ENCODE data around the gene PRKAR2B.
"Not testable (repeated sequence)": the region's sequence is repeated elsewhere in the genome, so short reads cannot be mapped to it uniquely, and the experiment has no call there.

Gene PRKAR2B

DNA sequence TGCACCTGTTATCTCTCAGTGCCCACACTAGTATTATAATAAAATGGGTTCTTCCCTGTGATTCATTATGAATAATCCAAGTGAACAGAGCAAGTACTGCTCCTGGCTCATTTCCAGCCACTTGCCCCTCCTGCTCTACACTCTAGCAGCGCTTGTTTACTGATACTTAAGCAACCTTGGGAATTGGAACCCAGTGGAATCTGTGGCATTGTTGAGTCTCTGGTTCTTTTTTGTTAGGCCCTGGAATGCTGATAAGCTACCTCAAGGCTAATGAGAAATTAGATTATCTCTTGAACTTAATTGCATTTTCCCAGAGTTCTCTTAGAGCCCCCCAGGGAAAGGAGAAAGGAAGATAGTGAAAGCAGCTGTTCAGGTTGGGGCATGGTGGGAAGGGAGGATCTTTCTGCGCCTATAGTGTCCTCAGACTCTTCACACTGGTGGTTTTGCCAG, 34.0 kb downstream of the PRKAR2B start:
- DNase-seq (ENCODE audit: low read depth in 2 of 2): no peak

GRCh38 chr7:107079212-107079940, 34.9 kb downstream of the PRKAR2B start:
- DNase-seq (ENCODE audit: low read depth in 2 of 2): no peak

GRCh38 chr7:107080099-107080505, 35.6 kb downstream of the PRKAR2B start:
- DNase-seq (ENCODE audit: low read depth in 2 of 2): no peak

GRCh38 chr7:107080533-107080932, 36.0 kb downstream of the PRKAR2B start:
- DNase-seq (ENCODE audit: low read depth in 2 of 2): no peak

GRCh38 chr7:107085180-107085579, 40.7 kb downstream of the PRKAR2B start:
- no peak for DNase-seq (ENCODE audit: low read depth in 2 of 2)

- DNase-seq (ENCODE audit: low read depth in 2 of 2): no peak
Measured at GRCh38 chr7:107089627-107090026, 45.1 kb downstream of the PRKAR2B start.

DNA sequence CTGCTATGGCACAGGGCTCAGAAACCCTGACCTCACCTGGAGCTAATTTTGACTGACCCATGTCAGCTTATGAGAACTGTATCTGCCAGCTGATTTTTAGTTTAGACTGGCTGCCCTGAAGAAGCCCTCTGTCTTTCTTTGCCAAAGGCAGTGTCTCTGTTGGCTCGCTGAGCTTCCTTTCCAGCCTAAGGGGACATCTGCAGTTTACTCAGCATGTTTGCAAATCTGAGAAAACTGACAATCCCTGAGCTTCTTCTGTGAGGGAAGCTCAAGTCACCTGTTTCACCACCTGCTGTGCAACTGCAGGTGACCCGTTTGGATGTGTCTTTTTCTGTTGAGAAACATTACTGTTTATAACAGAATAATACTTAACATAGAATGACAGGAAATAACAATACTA, 46.0 kb downstream of the PRKAR2B start:
- DNase-seq (ENCODE audit: low read depth in 2 of 2): no peak

GRCh38 chr7:107091306-107091705, 46.8 kb downstream of the PRKAR2B start:
- DNase-seq (ENCODE audit: low read depth in 2 of 2): no peak

GRCh38 chr7:107093671-107094070, 49.2 kb downstream of the PRKAR2B start:
- not testable (repeated sequence) for DNase-seq (ENCODE audit: low read depth in 2 of 2)

DNA sequence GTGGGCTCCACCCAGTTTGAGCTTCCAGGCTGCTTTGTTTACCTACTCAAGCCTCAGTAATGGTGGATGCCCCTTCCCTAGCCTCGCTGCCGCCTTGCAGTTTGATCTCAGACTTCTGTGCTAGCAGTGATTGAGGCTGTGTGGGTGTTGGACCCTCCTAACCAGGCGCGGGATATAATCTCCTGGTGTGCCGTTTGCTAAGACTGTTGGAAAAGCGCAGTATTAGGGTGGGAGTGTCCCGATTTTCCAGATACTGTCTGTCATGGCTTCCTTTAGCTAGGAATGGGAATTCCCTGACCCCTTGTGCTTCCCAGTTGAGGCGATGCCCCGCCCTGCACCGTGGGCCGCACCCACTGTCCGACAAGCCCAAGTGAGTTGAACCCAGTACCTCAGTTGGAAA, 54.6 kb downstream of the PRKAR2B start:
- DNase-seq (ENCODE audit: low read depth in 2 of 2): not testable (repeated sequence)

- DNase-seq (ENCODE audit: low read depth in 2 of 2): no peak
Measured at GRCh38 chr7:107100824-107101223, 56.3 kb downstream of the PRKAR2B start.

- no peak for DNase-seq (ENCODE audit: low read depth in 2 of 2)
Measured at GRCh38 chr7:107103369-107103768, 58.9 kb downstream of the PRKAR2B start.

GRCh38 chr7:107104801-107105200, 60.3 kb downstream of the PRKAR2B start:
- DNase-seq (ENCODE audit: low read depth in 2 of 2): no peak

DNA sequence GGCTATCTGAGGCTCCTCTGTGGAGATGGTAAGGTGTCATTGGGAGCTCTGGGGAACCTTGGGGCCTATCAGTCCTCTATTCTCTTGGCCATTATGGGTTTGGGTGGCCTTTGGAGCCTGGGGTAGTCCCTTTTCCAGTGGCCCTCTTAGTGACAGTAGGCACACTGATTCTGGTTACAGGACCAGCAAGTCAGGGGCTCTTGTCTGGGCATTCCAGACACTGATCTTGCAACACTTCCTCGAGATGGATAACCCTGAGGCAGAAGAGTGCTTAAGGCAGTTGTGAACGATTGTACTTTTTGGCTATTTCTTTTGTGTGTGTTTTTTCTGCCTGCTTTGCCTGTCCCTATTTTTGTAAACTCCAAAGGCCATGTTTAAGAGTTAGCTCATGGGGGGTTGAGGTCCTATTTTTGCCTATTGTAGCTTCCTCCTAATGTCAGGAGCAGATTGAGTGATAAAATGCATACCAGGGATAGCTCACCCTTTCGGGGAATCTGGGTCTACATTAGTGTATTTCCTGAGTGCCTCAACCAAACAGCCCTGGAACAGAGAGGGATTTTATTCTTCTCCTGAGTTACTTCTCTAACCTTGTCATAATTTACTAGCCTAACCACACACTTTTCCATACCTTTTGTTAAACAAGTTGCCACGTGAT, 61.2 kb downstream of the PRKAR2B start:
- DNase-seq (ENCODE audit: low read depth in 2 of 2): no peak

GRCh38 chr7:107108793-107109371, 64.4 kb downstream of the PRKAR2B start:
- DNase-seq (ENCODE audit: low read depth in 2 of 2): no peak

DNA sequence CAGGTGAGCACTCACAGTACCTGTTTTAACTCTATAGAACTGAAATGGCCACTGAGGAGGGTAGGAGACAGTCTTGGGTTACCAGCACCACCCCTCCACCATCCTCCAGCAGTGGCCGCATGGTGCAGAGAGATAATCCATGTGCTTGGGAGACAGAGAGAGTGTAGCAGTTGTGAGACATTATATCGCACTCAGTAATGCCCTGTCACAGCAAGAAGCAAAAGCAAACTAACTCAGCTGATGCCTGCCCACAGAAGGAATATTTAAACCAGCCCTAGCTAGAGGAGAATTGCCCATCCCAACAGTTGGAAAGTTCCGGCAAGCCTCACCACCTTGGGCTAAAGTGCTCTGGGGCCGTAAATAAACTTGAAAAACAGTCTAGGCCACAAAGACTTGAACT, 65.5 kb downstream of the PRKAR2B start:
- no peak for DNase-seq (ENCODE audit: low read depth in 2 of 2)

- DNase-seq (ENCODE audit: low read depth in 2 of 2): no peak
Measured at GRCh38 chr7:107111196-107111595, 66.7 kb downstream of the PRKAR2B start.

- DNase-seq (ENCODE audit: low read depth in 2 of 2): no peak
Measured at GRCh38 chr7:107113866-107114265, 69.4 kb downstream of the PRKAR2B start.

- DNase-seq (ENCODE audit: low read depth in 2 of 2): no peak
Measured at GRCh38 chr7:107115114-107115513, 70.6 kb downstream of the PRKAR2B start.

DNA sequence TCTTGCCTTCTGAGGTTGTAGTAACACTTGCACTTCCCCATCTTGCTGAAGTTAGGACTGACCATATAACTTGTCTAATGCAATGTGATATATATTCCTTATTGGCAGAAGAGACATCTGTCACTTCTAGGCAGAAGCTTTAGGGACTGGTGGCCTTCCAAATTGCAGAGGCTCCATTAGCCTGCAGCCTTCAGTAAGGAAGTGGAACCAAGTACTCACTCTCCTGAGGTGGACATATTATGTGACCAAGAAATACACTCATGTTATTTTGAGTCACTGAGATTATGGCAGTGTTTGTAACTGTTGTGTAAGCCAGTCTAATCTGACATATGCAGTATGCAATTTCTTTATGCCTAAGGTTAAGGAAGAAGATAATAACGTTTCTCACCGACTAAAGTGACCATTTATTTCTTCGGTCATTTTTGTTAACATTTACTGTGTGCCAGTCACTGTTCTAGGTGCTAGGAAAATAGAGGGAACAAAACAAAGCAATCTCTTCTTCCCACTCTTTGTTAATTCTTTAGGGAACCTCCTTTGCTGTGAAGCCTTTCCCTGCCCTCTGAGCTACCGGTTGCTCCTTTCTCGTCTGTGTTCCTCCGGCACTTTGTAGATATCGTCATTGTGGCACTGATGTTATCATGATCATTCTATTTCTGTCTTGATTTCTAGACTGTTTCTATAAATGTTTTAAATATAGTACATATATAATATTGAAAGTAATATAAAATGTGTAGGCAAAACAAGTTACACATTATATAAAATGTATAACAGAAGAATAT, 71.4 kb downstream of the PRKAR2B start:
- DNase-seq (ENCODE audit: low read depth in 2 of 2): no peak

- no peak for DNase-seq (ENCODE audit: low read depth in 2 of 2)
Measured at GRCh38 chr7:107118109-107118900, 73.8 kb downstream of the PRKAR2B start.
